Measurements from ENCODE around the gene SGPL1. TPM values are rescaled to one million over a fixed set of nuclear protein-coding genes. Genes with fewer than 3 reads are reported as not detected.

The SGPL1 gene
- total RNA-seq, 3 donors from 2014 or later: 50.5 to 67.2 (median 55.5) TPM

DNA sequence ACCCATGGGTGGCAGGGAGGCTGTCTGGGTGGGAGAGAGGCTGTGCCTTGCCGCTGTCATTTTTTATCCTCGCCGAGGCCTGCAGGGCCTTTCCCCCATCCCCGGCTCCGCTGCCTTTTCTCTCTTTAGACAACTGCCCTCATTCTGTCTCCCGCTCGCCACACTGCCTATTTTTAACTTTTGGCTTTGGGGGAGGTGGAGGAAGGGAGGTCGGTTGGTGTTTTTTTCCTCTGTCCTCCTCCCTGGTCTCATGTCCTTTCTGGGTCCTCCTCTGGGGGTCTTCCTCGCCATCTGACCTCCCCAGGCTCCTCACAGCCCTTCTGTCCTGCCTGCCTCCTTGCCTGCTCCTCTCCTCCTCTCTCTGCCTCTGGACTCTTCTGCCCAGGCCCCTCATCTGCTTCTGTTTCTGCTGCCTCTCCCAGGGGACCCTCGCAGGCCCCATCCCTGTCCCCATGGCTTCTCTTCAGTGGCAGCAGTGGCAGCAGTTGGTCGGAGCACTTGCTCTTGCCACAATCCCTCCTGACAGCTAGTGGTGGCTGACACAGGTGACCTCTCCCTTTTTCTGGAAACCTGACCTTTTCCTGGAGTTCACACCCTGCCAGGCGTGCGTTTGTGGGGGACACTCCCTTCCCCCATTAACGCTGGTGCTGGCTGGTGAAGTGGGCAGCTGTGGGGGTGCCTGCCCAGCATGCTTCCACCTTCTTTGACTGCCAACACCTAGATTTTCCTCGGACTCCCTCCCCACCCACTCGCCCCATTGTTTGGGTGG lies 92.1 kb downstream of the SGPL1 start:
- Histone ChIP-seq H3K4me1 (ENCODE audit: low read depth) (peaks cover 4% of the 10 kb centered on the region), H3K4me3 (no peak overlapping the region), H3K9me3 (no peaks in the 10 kb centered on the region), H3K36me3 (ENCODE audit: low read depth) (no peaks in the 10 kb centered on the region)
- peak in 1 of 3 donors; percentile 14 for DNase-seq
- TF ChIP-seq, protein P1, sequence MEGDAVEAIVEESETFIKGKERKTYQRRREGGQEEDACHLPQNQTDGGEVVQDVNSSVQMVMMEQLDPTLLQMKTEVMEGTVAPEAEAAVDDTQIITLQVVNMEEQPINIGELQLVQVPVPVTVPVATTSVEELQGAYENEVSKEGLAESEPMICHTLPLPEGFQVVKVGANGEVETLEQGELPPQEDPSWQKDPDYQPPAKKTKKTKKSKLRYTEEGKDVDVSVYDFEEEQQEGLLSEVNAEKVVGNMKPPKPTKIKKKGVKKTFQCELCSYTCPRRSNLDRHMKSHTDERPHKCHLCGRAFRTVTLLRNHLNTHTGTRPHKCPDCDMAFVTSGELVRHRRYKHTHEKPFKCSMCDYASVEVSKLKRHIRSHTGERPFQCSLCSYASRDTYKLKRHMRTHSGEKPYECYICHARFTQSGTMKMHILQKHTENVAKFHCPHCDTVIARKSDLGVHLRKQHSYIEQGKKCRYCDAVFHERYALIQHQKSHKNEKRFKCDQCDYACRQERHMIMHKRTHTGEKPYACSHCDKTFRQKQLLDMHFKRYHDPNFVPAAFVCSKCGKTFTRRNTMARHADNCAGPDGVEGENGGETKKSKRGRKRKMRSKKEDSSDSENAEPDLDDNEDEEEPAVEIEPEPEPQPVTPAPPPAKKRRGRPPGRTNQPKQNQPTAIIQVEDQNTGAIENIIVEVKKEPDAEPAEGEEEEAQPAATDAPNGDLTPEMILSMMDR (IDR thresholded peaks at IDR 0.05): no peak
- intact Hi-C loops (cut with DNase I, micrococcal nuclease): no loop called here
- ATAC-seq: no peak

DNA sequence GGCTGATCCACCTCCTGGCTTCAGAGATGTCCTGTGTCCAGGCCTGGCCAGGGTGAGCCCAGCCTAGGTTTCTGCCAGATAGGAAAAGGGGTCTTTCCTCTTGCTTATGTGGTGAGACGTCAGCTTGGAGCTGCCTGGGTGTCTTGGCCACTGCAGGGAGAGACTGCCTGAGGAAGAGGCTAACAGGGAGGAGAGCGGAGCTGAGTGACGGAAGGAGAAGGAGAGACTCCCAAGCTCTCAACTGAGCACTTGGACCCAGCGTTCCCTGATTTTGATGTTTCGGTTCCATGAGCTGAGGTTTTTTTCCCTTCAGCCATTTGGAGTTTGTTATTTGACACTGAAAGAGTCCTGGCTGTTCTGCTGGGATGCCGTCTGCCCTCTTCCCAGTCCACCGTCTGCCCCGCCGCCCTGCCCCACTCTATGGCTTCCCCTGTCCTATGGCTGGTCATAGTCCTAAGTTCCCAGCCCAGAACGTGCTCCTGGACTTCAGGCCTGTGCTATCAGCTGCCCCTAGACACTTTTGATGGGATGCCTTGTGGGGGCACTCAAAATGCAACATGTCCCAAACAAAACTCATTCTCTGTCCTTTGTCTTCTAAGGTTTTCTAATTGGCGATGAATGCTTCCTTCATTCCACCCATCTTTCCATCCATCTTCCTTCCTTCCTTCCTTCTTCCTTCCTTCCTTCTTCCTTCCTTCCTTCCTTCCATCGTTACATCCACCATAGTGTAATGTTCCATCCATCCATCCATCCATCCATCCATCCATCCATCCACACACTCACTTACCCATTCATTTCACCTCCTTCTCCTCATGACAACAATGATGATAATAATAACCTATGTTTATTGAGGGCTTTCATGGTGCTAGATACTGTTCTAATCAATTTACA lies 92.9 kb downstream of the SGPL1 start:
- peak in 1 of 3 donors; percentile 11 for DNase-seq
- no peak overlapping the region for H3K4me3 ChIP-seq
- intact Hi-C loops (cut with DNase I, micrococcal nuclease): no loop called here
- no peaks in the 10 kb centered on the region for H3K9me3 ChIP-seq
- H3K4me1 ChIP-seq (ENCODE audit: low read depth): peaks cover 4% of the 10 kb centered on the region
- TF ChIP-seq, protein P1 (IDR thresholded peaks at IDR 0.05): no peak
- no peak for ATAC-seq
- H3K36me3 ChIP-seq (ENCODE audit: low read depth): no peaks in the 10 kb centered on the region

DNA sequence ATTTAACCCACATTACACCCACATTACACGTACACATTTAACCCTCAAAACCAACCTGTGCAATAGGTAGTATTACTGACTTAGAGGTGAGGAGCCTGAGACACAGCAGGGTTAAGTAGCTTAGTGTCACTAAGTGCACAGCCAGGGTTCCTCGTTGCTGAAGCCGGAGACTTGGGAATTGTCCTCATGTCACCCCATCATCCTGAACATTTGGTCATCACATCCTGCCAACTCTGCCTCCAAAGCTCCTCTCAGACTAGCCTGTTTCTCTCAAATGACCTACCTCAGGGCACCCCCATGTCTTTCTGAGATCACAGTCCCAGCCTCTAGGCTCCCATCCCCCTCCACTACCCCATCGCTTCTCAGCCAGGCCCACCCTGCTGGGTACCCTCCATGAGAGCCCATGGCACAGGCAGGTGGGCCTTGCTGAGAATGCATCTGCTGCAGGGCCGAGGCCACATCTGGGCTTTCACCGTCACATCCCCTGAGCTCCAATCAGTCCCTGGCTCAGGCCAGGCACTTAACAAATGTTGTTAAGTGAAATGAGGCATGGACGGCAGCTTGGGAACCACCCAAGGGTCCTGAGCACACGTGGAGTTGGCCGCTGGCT lies 93.7 kb downstream of the SGPL1 start:
- Histone ChIP-seq H3K4me3 (no peak overlapping the region), H3K9me3 (no peaks in the 10 kb centered on the region), H3K4me1 (ENCODE audit: low read depth) (peaks cover 4% of the 10 kb centered on the region), H3K36me3 (ENCODE audit: low read depth) (no peaks in the 10 kb centered on the region)
- intact Hi-C loops (cut with DNase I, micrococcal nuclease): no loop called here
- TF ChIP-seq, protein P1 (IDR thresholded peaks at IDR 0.05): no peak
- DNase-seq: peak in 1 of 3 donors; percentile 1
- ATAC-seq: no peak

DNA sequence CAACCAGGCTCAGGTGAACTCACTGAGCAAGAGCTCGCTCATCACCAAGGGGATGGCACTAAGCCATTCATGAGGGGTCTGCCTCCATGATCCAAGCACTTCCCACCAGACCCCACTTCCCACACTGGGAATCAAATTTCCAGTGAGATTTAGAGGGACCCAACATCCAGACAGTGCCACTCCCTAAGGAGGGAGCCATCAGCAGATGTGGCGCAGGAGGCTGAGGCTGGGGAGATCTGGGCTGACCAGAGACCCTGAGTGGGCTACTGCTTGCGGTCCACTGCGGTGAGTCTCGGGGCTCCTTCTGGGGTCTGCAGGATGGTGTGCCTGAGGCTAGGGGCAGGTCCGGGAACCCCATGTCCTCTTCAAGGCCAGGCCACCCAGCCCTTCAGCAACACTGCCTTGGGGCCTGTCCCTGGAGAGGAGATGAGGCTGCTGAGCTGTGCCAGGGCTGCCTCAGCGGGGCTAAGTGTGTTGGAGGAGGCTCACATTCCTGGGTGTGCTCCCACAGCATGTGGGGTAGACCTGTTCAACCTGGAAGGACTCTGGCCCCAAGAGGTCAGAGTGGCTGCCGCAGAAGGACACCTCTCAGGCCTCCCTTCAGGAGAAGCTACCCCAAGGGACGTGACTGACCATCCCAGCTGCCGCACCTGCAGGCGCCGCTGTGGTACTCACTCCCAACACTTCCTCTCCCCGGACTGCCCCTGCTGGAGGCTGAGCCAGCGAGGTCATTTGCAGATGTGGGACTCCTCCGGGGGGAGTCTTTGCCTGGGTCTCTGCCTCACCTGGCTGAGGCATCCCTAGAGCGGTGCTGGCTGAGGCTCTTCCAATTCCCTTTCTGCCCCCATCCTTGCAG lies 95.0 kb downstream of the SGPL1 start:
- intact Hi-C loops (cut with DNase I, micrococcal nuclease): no loop called here
- no peaks in the 10 kb centered on the region for H3K36me3 ChIP-seq (ENCODE audit: low read depth)

More for the DNA sequence above, 95.0 kb downstream of the SGPL1 start:
- peaks cover 4% of the 10 kb centered on the region for H3K4me1 ChIP-seq (ENCODE audit: low read depth)
- DNase-seq (peak in 2 of 3 donors; percentile 6 to 31), ATAC-seq (no peak)
- TF ChIP-seq, protein P1 (IDR thresholded peaks at IDR 0.05): no peak
- H3K4me3 ChIP-seq: no peak overlapping the region
- no peaks in the 10 kb centered on the region for H3K9me3 ChIP-seq

Data from mucosa of descending colon (tissue), 3 donors.